CD4-positive, alpha-beta T cell treated with Interleukin-4 for 4 hours (primary cell): ENCODE measurements around the gene IL18R1.

Experiments used
- DNase-seq: peaks from one replicate; pipeline ENCODE4 v3.0.0-alpha.2; 2020

IL18R1 gene

GRCh38 chr2:102392942-102393341 is 37.3 kb downstream of the IL18R1 start:
- DNase-seq = no peak

- no peak for DNase-seq
These were observed 40.4 kb downstream of the IL18R1 start for GRCh38 chr2:102396012-102396411.

- DNase-seq = no peak
These were observed 41.6 kb downstream of the IL18R1 start for GRCh38 chr2:102397209-102397608.

GRCh38 chr2:102399499-102400141 is 44.0 kb downstream of the IL18R1 start:
- DNase-seq = no peak

GRCh38 chr2:102401456-102401855 is 45.9 kb downstream of the IL18R1 start:
- peak; percentile 1 for DNase-seq

- no peak for DNase-seq
These were observed 46.3 kb downstream of the IL18R1 start for GRCh38 chr2:102401865-102402264.

GRCh38 chr2:102410952-102411351 is 55.4 kb downstream of the IL18R1 start:
- DNase-seq = no peak

- DNase-seq = no peak
These were observed 56.6 kb downstream of the IL18R1 start for GRCh38 chr2:102412199-102412598.

GRCh38 chr2:102417946-102418345 is 62.4 kb downstream of the IL18R1 start:
- peak; percentile 46 for DNase-seq

- DNase-seq = peak; percentile 75
These were observed 62.9 kb downstream of the IL18R1 start for GRCh38 chr2:102418421-102418961.

- DNase-seq = no peak
These were observed 64.7 kb downstream of the IL18R1 start for GRCh38 chr2:102420290-102420689.

GRCh38 chr2:102421890-102422759 is 66.5 kb downstream of the IL18R1 start:
- no peak for DNase-seq

- DNase-seq = no peak
These were observed 67.3 kb downstream of the IL18R1 start, which contains the start of gene IL18RAP for GRCh38 chr2:102422910-102423309. Gene IL18RAP, plus strand, starts transcription at chr2:102423160. Its CDS starts 118 bp downstream, at chr2:102423278.

GRCh38 chr2:102423368-102423767 is 67.8 kb downstream of the IL18R1 start:
- no peak for DNase-seq

- DNase-seq = no peak
These were observed 69.2 kb downstream of the IL18R1 start for GRCh38 chr2:102424754-102425153.

GRCh38 chr2:102425441-102426132 is 70.0 kb downstream of the IL18R1 start:
- DNase-seq = no peak

- DNase-seq = no peak
These were observed 71.7 kb downstream of the IL18R1 start for GRCh38 chr2:102427249-102427648.

- no peak for DNase-seq
These were observed 73.0 kb downstream of the IL18R1 start for GRCh38 chr2:102428573-102428972.

GRCh38 chr2:102432386-102432785 is 76.8 kb downstream of the IL18R1 start:
- DNase-seq = no peak

GRCh38 chr2:102433973-102434654 is 78.5 kb downstream of the IL18R1 start:
- DNase-seq = no peak

- no peak for DNase-seq
These were observed 79.2 kb downstream of the IL18R1 start for GRCh38 chr2:102434655-102435381.

GRCh38 chr2:102435741-102436140 is 80.1 kb downstream of the IL18R1 start:
- DNase-seq = no peak
